IPS-NIHi7 (cell line): ENCODE results near the gene KRTAP10-7.
"Not testable (repeated sequence)": the region's sequence is repeated elsewhere in the genome, so short reads cannot be mapped to it uniquely, and the experiment has no call there.

ENCODE experiments used
- DNase-seq: peaks from one replicate; pipeline ENCODE4 v3.0.0; 2012; ENCODE audit warnings: mixed read lengths; ENCODE audit errors: extremely low spot score

KRTAP10-7 gene

GRCh38 chr21:44632067-44632466 lies 31.7 kb downstream of the KRTAP10-7 start:
- DNase-seq = no peak

GRCh38 chr21:44636209-44637017 lies 36.0 kb downstream of the KRTAP10-7 start:
- no peak for DNase-seq

GRCh38 chr21:44637018-44637850 lies 36.8 kb downstream of the KRTAP10-7 start, which contains the start of gene KRTAP10-10:
Gene KRTAP10-10, plus strand, starts transcription at chr21:44637356. Its CDS starts 62 bp downstream, at chr21:44637418.
- no peak for DNase-seq

DNA sequence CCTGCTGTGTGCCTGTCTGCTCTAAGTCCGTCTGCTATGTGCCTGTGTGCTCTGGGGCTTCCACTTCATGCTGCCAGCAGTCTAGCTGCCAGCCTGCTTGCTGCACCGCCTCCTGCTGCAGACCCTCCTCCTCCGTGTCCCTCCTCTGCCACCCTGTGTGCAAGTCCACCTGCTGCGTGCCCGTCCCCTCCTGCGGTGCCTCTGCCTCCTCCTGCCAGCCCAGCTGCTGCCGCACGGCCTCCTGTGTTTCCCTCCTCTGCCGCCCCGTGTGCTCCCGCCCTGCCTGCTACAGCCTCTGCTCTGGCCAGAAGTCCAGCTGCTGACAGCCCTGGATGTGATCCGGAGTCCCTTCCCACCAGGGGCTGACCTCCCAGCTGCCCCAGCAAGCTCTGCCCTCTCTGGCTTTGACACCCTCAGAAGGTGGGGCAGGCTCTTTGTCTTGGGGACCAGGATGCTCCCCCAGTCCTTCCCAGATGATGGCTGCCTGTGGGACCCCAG lies 37.5 kb downstream of the KRTAP10-7 start:
- not testable (repeated sequence) for DNase-seq

GRCh38 chr21:44638506-44639330 lies 38.3 kb downstream of the KRTAP10-7 start:
- not testable (repeated sequence) for DNase-seq

DNA sequence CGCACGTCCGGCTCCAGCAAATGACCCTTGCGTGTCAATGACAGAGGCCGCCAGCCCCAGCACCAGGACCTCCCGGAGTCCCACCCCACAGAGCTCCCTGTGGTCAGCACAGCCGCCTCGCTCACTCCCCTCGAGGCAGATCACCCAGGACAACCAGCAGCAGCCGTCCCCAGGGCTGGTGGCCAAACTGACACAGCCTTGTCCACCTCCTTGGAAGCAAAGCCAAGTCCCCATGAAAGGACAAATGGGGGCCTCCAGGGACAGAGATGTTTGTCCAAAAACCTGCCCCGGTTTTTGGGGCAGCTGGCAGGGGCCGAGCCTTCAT lies 38.9 kb downstream of the KRTAP10-7 start:
- no peak for DNase-seq

DNA sequence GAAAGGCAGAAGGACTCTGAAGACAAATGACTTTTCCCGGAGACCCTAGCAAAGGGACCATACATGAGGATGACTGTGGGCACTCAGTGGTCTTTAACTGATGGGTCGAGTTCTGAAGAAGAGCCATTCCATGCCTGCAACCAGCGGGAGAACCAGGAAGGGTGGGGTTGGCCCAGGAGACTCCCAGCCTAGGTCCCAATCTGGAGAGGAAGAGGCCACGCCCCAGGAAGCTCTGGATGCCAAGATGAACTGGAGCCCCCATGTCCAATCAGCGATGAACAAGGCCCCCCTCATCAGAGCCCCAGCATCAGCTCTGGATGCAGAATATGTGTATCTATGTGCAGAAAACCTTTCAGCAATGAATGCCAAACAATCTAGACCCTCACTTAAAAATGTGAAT lies 40.4 kb downstream of the KRTAP10-7 start:
- no peak for DNase-seq

DNA sequence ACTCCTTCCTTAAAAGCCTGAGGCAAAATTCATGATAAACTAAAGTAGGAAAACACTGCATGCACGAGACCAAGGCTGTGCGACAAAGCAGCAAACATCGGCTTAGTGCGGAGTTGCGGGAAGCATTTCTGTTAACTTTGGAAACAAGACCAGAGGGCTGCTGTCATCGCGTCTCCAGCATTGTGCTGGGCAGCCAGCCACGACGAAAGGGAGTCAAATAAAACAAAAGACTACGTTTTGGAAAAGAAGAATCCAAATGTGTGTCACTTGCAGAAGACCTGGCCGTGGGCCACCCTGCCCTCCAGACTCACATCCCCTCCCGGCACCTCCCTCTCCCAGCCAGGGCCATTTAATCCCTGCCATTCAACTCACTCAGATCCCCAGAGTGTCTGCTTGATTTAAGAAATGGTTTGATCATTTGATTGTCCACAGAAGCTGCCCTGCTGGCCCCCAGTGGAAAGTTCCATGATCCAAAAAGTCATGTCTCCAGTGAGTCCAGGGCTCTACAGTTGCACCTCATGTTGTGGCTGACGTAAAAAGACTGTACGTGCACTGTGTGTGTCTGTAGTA lies 43.4 kb downstream of the KRTAP10-7 start:
- DNase-seq = no peak

GRCh38 chr21:44644878-44645277 lies 44.5 kb downstream of the KRTAP10-7 start:
- no peak for DNase-seq

- DNase-seq = not testable (repeated sequence)
These were observed 46.2 kb downstream of the KRTAP10-7 start, which contains the start of gene KRTAP10-11 for GRCh38 chr21:44646366-44647221. Gene KRTAP10-11, plus strand, starts transcription at chr21:44646414. Its CDS starts 45 bp downstream, at chr21:44646459.

- no peak for DNase-seq
These were observed 46.8 kb downstream of the KRTAP10-7 start for GRCh38 chr21:44647222-44647552.

- DNase-seq = no peak
These were observed 48.3 kb downstream of the KRTAP10-7 start for GRCh38 chr21:44648557-44649311.

GRCh38 chr21:44649521-44650100 lies 49.2 kb downstream of the KRTAP10-7 start:
- no peak for DNase-seq

DNA sequence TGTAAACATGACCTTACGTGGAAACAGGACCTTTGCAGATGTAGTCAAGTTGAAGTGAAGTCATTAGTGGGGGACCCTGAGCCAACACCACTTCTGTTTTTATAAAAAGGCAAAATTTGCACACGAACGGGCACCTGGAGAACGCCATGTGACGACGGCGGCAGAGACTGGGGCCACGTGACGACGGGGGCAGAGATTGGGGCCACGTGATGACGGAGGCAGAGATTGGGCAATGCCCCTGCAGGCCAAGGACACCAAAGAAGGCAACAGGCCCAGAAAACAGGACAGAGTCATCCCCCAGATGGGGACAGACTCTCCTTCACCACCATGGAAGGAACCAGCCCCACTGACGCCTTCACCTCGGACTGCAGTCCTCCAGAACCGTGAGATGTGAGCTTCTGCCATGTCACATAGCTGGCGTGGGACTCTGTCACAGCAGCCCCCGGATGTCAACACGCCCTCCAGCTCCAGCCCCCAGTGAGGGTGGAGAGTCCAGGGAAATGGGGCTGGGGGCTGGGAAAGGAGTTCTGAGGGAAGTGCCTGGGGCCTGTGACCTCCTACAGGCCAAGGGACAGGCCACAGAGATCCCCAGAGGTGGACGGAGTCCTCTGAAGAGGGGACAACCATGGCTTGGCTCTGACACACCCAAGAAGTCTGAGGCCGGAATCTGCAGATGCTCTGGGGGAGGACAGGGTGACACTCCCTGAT lies 50.0 kb downstream of the KRTAP10-7 start:
- DNase-seq = no peak

- no peak for DNase-seq
These were observed 50.7 kb downstream of the KRTAP10-7 start for GRCh38 chr21:44650973-44651675.
